HCT116 (cell line): ENCODE results near the gene ADCY6. TPM values are rescaled to one million over a fixed set of nuclear protein-coding genes. Genes with fewer than 3 reads are reported as not detected.

ENCODE experiments used
- ATAC-seq: fragments of 200-7000 bp; cut with Tn5 transposase; 2 replicates; pipeline ENCODE4 v1.9.1; 2020; ENCODE audit warnings: mild to moderate bottlenecking, moderate library complexity
- BruUV-seq: library from RNA; stranded (reverse); fragments of 400-500 nt; replicated peaks from 2 replicates; lab custom pipeline; 2021; lab: Mats Ljungman, UMichigan
- CTCF ChIA-PET: fragments of 300-600 bp; sonication (Branson Sonifier 250); formaldehyde crosslinking; loops from one replicate; lab custom pipeline; 2021; ENCODE audit warnings: antibody characterized with exemption; lab: Charles Lee
- POLR2A ChIA-PET: fragments of 300-600, 350-600 bp; sonication (Branson Sonifier 250); formaldehyde crosslinking; loops from one replicate; lab custom pipeline; 2021; ENCODE audit warnings: antibody characterized with exemption; lab: Charles Lee
- RAD21 ChIA-PET, 2 experiments: fragments of 300-600 bp; sonication (Branson Sonifier 250); formaldehyde crosslinking; loops; one replicate each; lab custom pipeline; 2023; ENCODE audit warnings: low total read pairs in 2 of 2; ENCODE audit not compliant: uncharacterized antibody in 2 of 2, unreplicated experiment in 2 of 2, low non-redundant PET in 1 of 2; lab: Charles Lee
- DNase-seq: peaks from one replicate; pipeline ENCODE4 v3.0.0-alpha.2; 2010; ENCODE audit warnings: low read depth, low spot score
- H2AFZ ChIP-seq: fragments of 200-600 bp; shearing (Covaris generic), sonication (generic); 2 replicates; pipeline ENCODE4 v1.6.1; 2017; ENCODE audit warnings: low read depth, mixed run types, mixed read lengths, antibody characterized with exemption, low read length; ENCODE audit not compliant: poor library complexity, severe bottlenecking
- H3K27ac ChIP-seq: 2 replicates; pipeline ENCODE4 v1.5.1; 2012; ENCODE audit warnings: low read depth, low read length
- H3K27me3 ChIP-seq: fragments of 200-600 bp; sonication (generic); 2 replicates; pipeline ENCODE4 v1.6.1; 2016; ENCODE audit warnings: mixed run types, low read length, mixed read lengths; ENCODE audit not compliant: insufficient read depth
- H3K36me3 ChIP-seq, 2 experiments: fragments of 200-500 bp in 1 of 2; fragments of 200-600 bp in 1 of 2; sonication (Bioruptor generic) in 1 of 2; sonication (generic) in 1 of 2; 2 replicates each; pipeline versions ENCODE4 v1.5.1 to v1.6.1; 2014 to 2016; ENCODE audit warnings: low read length in 2 of 2, inconsistent platforms in 1 of 2, mixed read lengths in 1 of 2, mixed run types in 1 of 2; ENCODE audit not compliant: insufficient read depth in 2 of 2, control insufficient read depth in 1 of 2
- H3K4me1 ChIP-seq, 2 experiments: fragments of 200-600 bp in 1 of 2; sonication (generic) in 1 of 2; 2 replicates each; pipeline versions ENCODE4 v1.5.1 to v1.6.1; 2012 to 2017; ENCODE audit warnings: low read length in 2 of 2, inconsistent platforms in 1 of 2, mild to moderate bottlenecking in 1 of 2, mixed read lengths in 1 of 2, mixed run types in 1 of 2, moderate library complexity in 1 of 2; ENCODE audit not compliant: insufficient read depth in 2 of 2, control insufficient read depth in 1 of 2
- H3K4me2 ChIP-seq: fragments of 200-600 bp; sonication (generic); 2 replicates; pipeline ENCODE4 v1.6.1; 2017; ENCODE audit warnings: mixed run types, low read length, mixed read lengths
- H3K4me3 ChIP-seq, 2 experiments: fragments of 200-600 bp in 1 of 2; sonication (generic) in 1 of 2; replicated peaks in 1 of 2; 2 replicates each; pipeline ENCODE4 v1.5.1; 2011 to 2016; ENCODE audit warnings: low read length in 2 of 2, control low read depth in 1 of 2, low read depth in 1 of 2, mild to moderate bottlenecking in 1 of 2, mixed read lengths in 1 of 2, mixed run types in 1 of 2
- H3K79me2 ChIP-seq: fragments of 200-600 bp; sonication (generic); 2 replicates; pipeline ENCODE4 v1.6.1; 2017; ENCODE audit warnings: mild to moderate bottlenecking, mixed run types, low read length, moderate library complexity, mixed read lengths; ENCODE audit not compliant: insufficient read depth
- H3K9ac ChIP-seq: fragments of 200-600 bp; sonication (generic); 2 replicates; pipeline ENCODE4 v1.6.1; 2016; ENCODE audit warnings: low read length, mixed read lengths
- H3K9me2 ChIP-seq: fragments of 200-600 bp; sonication (generic), shearing (Covaris generic); 2 replicates; pipeline ENCODE4 v1.6.1; 2017; ENCODE audit warnings: mixed run types, mild to moderate bottlenecking, moderate library complexity; ENCODE audit not compliant: insufficient read depth
- H3K9me3 ChIP-seq, 2 experiments: fragments of 200-500 bp in 1 of 2; fragments of 200-600 bp in 1 of 2; sonication (Bioruptor generic) in 1 of 2; sonication (generic) in 1 of 2; 2 replicates each; pipeline ENCODE4 v1.6.1; 2014 to 2017; ENCODE audit warnings: low read length in 2 of 2, mixed read lengths in 2 of 2, inconsistent platforms in 1 of 2, low read depth in 1 of 2, mild to moderate bottlenecking in 1 of 2, mixed run types in 1 of 2, moderate library complexity in 1 of 2; ENCODE audit not compliant: control insufficient read depth in 1 of 2, insufficient read depth in 1 of 2
- H4K20me1 ChIP-seq: fragments of 200-600 bp; sonication (generic), shearing (Covaris generic); 2 replicates; pipeline ENCODE4 v1.6.1; 2017; ENCODE audit warnings: mixed run types, mild to moderate bottlenecking, moderate library complexity; ENCODE audit not compliant: insufficient read depth
- EGR1 ChIP-seq: IDR thresholded peaks from 2 replicates; pipeline ENCODE4 v1.6.1; 2012; ENCODE audit warnings: low read depth
- ELF1 ChIP-seq: IDR thresholded peaks from 2 replicates; pipeline ENCODE4 v1.6.1; 2012; ENCODE audit warnings: low read depth, borderline replicate concordance
- EZH2 ChIP-seq: fragments of 200-600 bp; sonication (generic); IDR thresholded peaks from 2 replicates; pipeline ENCODE4 v1.6.1; 2017; ENCODE audit warnings: antibody characterized with exemption, mixed run types
- RAD21 ChIP-seq: IDR thresholded peaks from 2 replicates; pipeline ENCODE4 v1.6.1; 2012; ENCODE audit warnings: low read depth, mild to moderate bottlenecking
- YY1 ChIP-seq: IDR thresholded peaks from 2 replicates; pipeline ENCODE4 v1.6.1; 2011; ENCODE audit warnings: low read length, low read depth, moderate library complexity, mild to moderate bottlenecking; ENCODE audit not compliant: insufficient replicate concordance; ENCODE audit errors: extremely low read depth
- intact Hi-C: fragments of 100-400 bp; cut with micrococcal nuclease; formaldehyde crosslinking; loops from 2 replicates; pipeline ENCODE4 v1.10.0; 2022
- total RNA-seq: library from RNA; stranded (reverse); gene quantifications from one replicate; pipeline ENCODE4 v1.2.1, GENCODE V29; 2021; ENCODE audit not compliant: unreplicated experiment
- TF ChIP-seq, protein P1 (sequence below): IDR thresholded peaks from 2 replicates; pipeline ENCODE4 v1.6.1; 2012
- TF ChIP-seq, protein P2 (sequence below), 3 experiments: fragments of 200-600 bp in 1 of 3; sonication (generic) in 1 of 3; IDR thresholded peaks in 2 of 3; conservative IDR thresholded peaks in 1 of 3; 2 replicates each; pipeline ENCODE4 v1.5.1; 2012 to 2017; ENCODE audit warnings: low read depth in 2 of 3, low read length in 2 of 3, antibody characterized with exemption in 1 of 3, borderline replicate concordance in 1 of 3, control low read depth in 1 of 3, mild to moderate bottlenecking in 1 of 3, mixed read lengths in 1 of 3, mixed run types in 1 of 3, moderate library complexity in 1 of 3; ENCODE audit not compliant: insufficient read depth in 1 of 3

Gene ADCY6
- total RNA-seq, 1 experiment from 2014 or later = 24.9 TPM

DNA sequence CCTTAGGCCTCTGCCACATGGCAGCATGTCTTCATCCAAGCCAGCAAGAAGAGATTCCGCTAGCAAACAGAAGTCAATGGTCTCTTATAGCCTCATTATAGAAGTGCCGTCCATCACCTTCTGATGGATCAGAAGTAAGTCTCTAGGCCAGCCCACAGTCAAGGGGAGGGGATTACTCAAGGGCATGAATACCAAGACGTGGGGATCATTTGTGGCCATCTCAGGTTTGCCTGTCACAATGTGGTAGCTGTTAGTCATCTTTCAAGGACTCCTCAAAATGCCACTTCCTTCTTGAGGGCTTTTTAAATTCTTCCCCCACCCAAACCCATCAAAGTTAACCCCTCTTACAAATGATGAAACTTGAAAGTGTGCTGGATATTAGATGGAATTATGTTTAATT, 8.1 kb upstream of the ADCY6 start (continued):
- no peak for TF ChIP-seq EZH2
- TF ChIP-seq, protein P1, sequence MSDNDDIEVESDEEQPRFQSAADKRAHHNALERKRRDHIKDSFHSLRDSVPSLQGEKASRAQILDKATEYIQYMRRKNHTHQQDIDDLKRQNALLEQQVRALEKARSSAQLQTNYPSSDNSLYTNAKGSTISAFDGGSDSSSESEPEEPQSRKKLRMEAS = no peak

GRCh38 chr12:48795550-48796455, 6.9 kb upstream of the ADCY6 start:
- Histone ChIP-seq H3K36me3 (no peaks in the 10 kb centered on the region), H3K9ac (no peak overlapping the region), H3K4me3 (no peak overlapping the region), H3K9me2 (no peaks in the 10 kb centered on the region), H3K27me3 (no peaks in the 10 kb centered on the region), H3K9me3 (no peaks in the 10 kb centered on the region), H4K20me1 (no peaks in the 10 kb centered on the region), H3K4me1 (peaks cover 8 to 15% of the 10 kb centered on the region in 2 experiments), H3K27ac (no peak overlapping the region), H3K4me2 (peak overlapping the region; percentile 27), H3K79me2 (no peaks in the 10 kb centered on the region), H2AFZ (peak overlapping the region; percentile 76)
- no peak for TF ChIP-seq EGR1
- TF ChIP-seq, protein P2, sequence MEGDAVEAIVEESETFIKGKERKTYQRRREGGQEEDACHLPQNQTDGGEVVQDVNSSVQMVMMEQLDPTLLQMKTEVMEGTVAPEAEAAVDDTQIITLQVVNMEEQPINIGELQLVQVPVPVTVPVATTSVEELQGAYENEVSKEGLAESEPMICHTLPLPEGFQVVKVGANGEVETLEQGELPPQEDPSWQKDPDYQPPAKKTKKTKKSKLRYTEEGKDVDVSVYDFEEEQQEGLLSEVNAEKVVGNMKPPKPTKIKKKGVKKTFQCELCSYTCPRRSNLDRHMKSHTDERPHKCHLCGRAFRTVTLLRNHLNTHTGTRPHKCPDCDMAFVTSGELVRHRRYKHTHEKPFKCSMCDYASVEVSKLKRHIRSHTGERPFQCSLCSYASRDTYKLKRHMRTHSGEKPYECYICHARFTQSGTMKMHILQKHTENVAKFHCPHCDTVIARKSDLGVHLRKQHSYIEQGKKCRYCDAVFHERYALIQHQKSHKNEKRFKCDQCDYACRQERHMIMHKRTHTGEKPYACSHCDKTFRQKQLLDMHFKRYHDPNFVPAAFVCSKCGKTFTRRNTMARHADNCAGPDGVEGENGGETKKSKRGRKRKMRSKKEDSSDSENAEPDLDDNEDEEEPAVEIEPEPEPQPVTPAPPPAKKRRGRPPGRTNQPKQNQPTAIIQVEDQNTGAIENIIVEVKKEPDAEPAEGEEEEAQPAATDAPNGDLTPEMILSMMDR (IDR thresholded peaks at IDR 0.05 in 2 of 3, conservative IDR thresholded peaks at IDR 0.05 in 1 of 3; ENCODE audit: borderline replicate concordance in 1 of 3, insufficient read depth in 1 of 3, low read depth in 2 of 3, low read length in 2 of 3) = peak; percentile 92 to 96 (median 96)
- TF ChIP-seq YY1 = peak; percentile 34
- TF ChIP-seq RAD21 = peak; percentile 98
- TF ChIP-seq ELF1 = no peak
- POLR2A ChIA-PET = interaction anchor here (0.6 to 1.7 kb wide), 3 partner anchors 43 to 250 kb away, joined by 3 to 12 read pairs (median 6); no protein-coding TSS in a partner anchor
- no TSS peak for BruUV-seq
- CTCF ChIA-PET = interaction anchor here (0.9 to 7.9 kb wide), 12 partner anchors 10 to 638 kb away, joined by 3 to 85 read pairs (median 5); partner anchors contain the start of gene ASB8
- peak; percentile 94 for ATAC-seq
- DNase-seq = peak; percentile 77
- RAD21 ChIA-PET = interaction anchor here (1.1 to 2.3 kb wide), 3 partner anchors 42 to 43 kb away, joined by 4 to 21 read pairs (median 10); no protein-coding TSS in a partner anchor
- intact Hi-C loops = loop anchor here (1.0 to 5.0 kb wide), 3 partner anchors 43 to 254 kb away; partner anchors contain the start of gene KANSL2
